ENCODE measurements around the gene CSTF1.

CSTF1 gene

DNA sequence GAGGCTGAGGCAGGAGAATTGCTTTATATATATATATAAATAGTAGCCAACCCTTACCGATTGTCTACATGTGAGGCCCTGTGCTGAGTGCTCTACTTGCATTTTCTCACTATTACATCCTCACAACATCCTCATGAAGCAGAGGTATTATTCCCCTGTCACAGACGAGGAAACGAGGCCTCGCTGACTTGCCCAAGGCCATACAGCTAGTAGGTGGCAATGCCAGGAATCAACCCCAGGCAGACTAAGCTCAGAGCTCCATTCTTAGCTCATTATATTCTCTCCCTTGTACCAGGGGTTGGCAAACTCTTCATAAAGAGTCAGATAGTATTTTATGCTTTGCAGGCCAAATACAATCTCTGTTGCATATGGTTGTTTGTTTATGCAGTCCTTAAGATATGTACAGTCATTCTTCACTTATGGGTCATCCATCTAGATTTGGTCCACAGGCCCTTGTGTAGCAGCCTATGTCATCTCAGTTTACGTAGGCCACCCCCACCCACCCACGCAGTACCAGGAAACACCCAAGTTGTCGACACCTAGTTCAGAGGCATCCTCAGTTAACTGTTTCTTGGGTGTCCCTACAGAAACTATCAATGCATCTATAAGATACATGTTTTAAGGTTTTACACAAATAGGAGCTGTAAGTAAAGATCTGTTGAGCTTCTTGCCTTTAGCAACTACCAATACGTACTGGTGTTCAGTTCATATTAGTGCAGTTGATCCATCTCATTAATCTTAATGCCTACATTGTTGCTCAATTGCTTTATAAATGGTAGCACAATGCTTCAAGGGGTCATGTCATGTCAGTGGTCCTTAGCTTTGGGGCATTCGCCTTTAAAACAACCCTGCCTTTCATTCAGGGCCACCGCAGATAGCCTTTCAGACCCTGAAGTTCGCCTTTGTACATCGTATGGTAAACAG, 22.7 kb downstream of the CSTF1 start:
- no peak overlapping the region for H3K27ac ChIP-seq
- TF ChIP-seq ZFX (IDR thresholded peaks at IDR 0.05) = no peak
- TF ChIP-seq, protein P1, sequence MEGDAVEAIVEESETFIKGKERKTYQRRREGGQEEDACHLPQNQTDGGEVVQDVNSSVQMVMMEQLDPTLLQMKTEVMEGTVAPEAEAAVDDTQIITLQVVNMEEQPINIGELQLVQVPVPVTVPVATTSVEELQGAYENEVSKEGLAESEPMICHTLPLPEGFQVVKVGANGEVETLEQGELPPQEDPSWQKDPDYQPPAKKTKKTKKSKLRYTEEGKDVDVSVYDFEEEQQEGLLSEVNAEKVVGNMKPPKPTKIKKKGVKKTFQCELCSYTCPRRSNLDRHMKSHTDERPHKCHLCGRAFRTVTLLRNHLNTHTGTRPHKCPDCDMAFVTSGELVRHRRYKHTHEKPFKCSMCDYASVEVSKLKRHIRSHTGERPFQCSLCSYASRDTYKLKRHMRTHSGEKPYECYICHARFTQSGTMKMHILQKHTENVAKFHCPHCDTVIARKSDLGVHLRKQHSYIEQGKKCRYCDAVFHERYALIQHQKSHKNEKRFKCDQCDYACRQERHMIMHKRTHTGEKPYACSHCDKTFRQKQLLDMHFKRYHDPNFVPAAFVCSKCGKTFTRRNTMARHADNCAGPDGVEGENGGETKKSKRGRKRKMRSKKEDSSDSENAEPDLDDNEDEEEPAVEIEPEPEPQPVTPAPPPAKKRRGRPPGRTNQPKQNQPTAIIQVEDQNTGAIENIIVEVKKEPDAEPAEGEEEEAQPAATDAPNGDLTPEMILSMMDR (conservative IDR thresholded peaks at IDR 0.05) = no peak

DNA sequence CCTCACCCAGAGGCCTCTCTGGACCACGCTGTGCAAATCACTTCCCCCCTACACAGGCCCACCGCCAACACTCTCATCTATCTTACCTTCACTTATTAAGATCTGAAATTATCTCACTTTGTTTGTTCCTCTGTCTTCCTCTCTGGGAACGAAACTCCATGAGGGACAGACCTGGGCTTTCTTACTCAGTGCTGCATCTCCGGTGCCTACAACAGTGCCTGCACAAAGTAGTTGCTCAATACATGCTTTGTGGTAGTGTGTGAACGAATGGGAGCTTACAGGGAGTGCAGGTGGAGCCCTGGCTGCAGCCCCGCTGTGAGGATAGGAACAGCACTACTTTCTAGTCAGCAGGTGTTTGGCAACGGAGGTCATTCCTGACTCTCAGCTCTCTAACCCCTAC, 25.0 kb downstream of the CSTF1 start:
- TF ChIP-seq, protein P1 (conservative IDR thresholded peaks at IDR 0.05) = no peak
- no peak for TF ChIP-seq ZFX (IDR thresholded peaks at IDR 0.05)
- H3K27ac ChIP-seq = no peak overlapping the region

DNA sequence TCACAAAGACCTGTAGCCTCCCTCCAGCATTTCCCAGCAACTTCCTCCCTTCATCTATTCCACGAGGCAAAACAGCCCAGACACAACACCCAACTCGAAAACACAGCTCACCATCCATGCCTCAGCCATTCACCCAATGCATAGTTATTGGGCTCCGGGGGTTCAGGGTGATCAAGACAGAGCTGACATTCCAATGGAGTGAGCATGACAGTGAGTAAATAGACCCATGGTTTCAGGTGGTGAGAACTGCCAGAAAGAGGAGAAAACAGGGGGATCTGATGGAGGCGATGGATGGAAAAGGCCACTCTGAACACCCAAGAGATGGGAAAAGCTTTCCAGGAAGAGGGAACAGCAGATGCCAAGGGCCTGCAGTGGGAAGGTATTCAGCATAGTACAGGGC, 25.5 kb downstream of the CSTF1 start:
- TF ChIP-seq, protein P1 (conservative IDR thresholded peaks at IDR 0.05) = no peak
- TF ChIP-seq ZFX (IDR thresholded peaks at IDR 0.05) = no peak
- no peak overlapping the region for H3K27ac ChIP-seq

DNA sequence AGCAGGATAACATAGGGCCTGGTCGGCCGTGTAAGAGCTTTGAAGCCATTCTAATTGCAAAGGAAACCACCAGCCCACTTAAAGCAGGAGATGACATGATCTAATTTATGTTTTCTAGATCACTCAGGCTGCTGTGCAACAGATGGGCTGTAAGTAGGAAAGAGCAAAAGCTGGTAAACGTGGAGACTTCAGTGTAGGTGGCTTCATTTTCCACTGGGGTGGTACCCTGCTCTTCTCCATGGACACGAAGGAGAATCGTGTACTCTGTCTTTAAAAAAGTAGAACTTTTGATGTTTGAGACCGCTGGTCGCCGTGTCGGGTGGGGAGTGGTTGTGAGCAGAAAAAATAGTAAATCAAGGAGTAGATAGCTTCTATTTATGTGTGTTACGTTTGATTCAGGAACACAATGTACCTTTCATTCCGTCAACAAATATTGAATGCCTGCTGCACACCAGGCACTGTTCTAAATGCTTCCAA, 26.0 kb downstream of the CSTF1 start:
- H3K27ac ChIP-seq = no peak overlapping the region
- TF ChIP-seq ZFX (IDR thresholded peaks at IDR 0.05) = no peak
- TF ChIP-seq, protein P1 (conservative IDR thresholded peaks at IDR 0.05) = no peak

DNA sequence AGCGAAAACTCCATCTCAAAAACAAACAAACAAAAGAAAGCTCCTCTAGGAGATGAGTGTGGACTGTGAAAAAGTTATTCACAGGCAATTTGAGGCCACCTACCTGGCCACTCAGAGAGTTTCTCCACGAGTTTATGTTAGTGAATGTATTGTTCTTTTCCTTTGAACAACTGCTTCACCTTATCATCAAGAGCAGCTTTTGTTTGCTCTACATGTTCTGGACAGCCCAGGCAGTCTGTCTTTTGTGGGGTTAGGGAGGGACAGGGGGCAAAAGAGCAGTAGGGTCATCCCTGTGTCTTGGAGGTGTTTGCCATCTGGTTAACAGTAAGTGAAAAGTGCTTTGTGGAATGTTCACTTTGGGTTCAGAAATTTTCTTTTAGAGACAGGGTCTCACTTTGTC, 27.6 kb downstream of the CSTF1 start:
- TF ChIP-seq, protein P1 (conservative IDR thresholded peaks at IDR 0.05) = no peak
- no peak for TF ChIP-seq ZFX (IDR thresholded peaks at IDR 0.05)
- no peak overlapping the region for H3K27ac ChIP-seq

DNA sequence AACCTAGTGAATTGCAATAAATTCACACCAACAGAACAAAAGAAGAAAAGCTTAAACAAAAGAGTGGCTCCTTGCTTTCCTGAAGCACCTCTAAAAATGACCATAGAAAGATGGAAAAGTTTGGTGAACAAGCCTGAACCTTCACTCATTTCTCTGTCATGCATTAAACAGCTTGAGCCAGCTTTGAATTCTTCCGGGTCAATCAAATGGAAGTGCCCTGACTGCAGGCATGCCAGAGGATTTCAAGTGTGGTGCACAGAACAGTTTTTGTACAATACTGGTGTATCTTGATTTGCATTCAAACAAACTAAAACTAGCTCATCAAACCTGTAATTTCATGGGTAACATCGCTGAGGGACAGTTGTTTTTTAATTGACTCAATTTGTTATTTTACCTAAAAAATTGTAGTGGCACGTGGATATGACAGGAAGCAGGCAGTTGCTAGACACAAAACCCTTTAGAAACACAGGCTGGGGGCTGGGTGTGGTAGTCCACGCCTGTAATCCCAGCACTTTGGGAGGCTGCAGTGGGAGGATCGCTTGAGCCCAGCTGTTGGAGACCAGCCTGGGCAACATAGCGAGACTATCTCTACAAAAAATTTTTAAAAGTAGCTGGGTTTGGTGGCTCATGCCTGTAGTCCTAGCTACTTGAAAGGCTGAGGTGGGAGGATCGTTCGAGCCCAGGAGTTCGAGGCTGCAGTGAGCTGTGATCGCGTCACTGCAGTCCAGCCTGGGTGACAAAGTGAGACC, 28.7 kb downstream of the CSTF1 start:
- no peak for TF ChIP-seq ZFX (IDR thresholded peaks at IDR 0.05)
- TF ChIP-seq, protein P1 (conservative IDR thresholded peaks at IDR 0.05) = no peak
- H3K27ac ChIP-seq = no peak overlapping the region

Data from C4-2B (cell line).